A549 (cell line): ENCODE measurements around the gene SART3. TPM values are rescaled to one million over a fixed set of nuclear protein-coding genes. Genes with fewer than 3 reads are reported as not detected.

Experiments
- ATAC-seq, 2 experiments: fragments of 200-7000 bp in 1 of 2; fragments of >200 bp in 1 of 2; cut with Nextera tagmentation in 1 of 2; cut with Tn5 transposase in 1 of 2; 3 replicates each; pipeline versions ENCODE4 v1.8.0 to v1.9.1; 2018 to 2020; ENCODE audit warnings: mild to moderate bottlenecking in 1 of 2, moderate library complexity in 1 of 2
- CTCF ChIA-PET: fragments of 300-600 bp; sonication (Branson Sonifier 250); formaldehyde crosslinking; extraction: SDS; loops from one replicate; lab custom pipeline; 2021; ENCODE audit warnings: antibody characterized with exemption, inconsistent platforms; lab: Yijun Ruan, JAX
- POLR2A ChIA-PET: fragments of 350-600 bp; formaldehyde crosslinking; extraction: SDS; loops from one replicate; lab custom pipeline; 2021; ENCODE audit warnings: antibody characterized with exemption, inconsistent platforms; lab: Yijun Ruan, JAX
- DNase-seq, 2 experiments: peaks; one replicate each; pipeline versions ENCODE4 v3.0.0 to v3.0.0-alpha.2; 2011 to 2016; ENCODE audit warnings: low read depth in 1 of 2, low spot score in 1 of 2
- FAIRE-seq: peaks from 2 replicates; lab custom pipeline; 2011; peaks lifted over from hg19 to GRCh38; lab: Jason Lieb, UNC
- H3K27ac ChIP-seq, 2 experiments: fragments of >200 bp; sonication (Bioruptor Twin); formaldehyde crosslinking; 3 replicates each; pipeline ENCODE4 v1.5.1; 2016 to 2017
- H3K4me1 ChIP-seq: fragments of >200 bp; sonication (Bioruptor Twin); formaldehyde crosslinking; 3 replicates; pipeline ENCODE4 v1.6.1; 2016
- H3K4me2 ChIP-seq: fragments of >200 bp; sonication (Bioruptor Twin); formaldehyde crosslinking; 3 replicates; pipeline ENCODE4 v1.6.1; 2016
- H3K4me3 ChIP-seq: fragments of >200 bp; sonication (Bioruptor Twin); formaldehyde crosslinking; 3 replicates; pipeline ENCODE4 v1.5.1; 2016
- H3K9me3 ChIP-seq: fragments of >200 bp; sonication (Bioruptor Twin); formaldehyde crosslinking; 3 replicates; pipeline ENCODE4 v1.6.1; 2016
- BCL3 ChIP-seq: fragments of >200 bp; sonication (Bioruptor Twin); formaldehyde crosslinking; IDR thresholded peaks from 3 replicates; pipeline ENCODE4 v1.6.1; 2016
- BHLHE40 ChIP-seq: IDR thresholded peaks from 2 replicates; pipeline ENCODE4 v1.6.1; 2012; ENCODE audit warnings: low read depth, low read length, inconsistent platforms
- CBX8 ChIP-seq: fragments of 200-600 bp; sonication (generic); IDR thresholded peaks from 2 replicates; pipeline ENCODE4 v1.6.1; 2016
- CHD4 ChIP-seq: fragments of 200-600 bp; sonication (generic); IDR thresholded peaks from 2 replicates; pipeline ENCODE4 v1.6.1; 2016; ENCODE audit warnings: antibody characterized with exemption, mild to moderate bottlenecking, borderline replicate concordance
- ESRRA ChIP-seq: fragments of 150-350 bp; IDR thresholded peaks from 2 replicates; pipeline ENCODE4 v1.6.1; 2014; ENCODE audit warnings: mild to moderate bottlenecking, low read length, borderline replicate concordance
- HES2 ChIP-seq: fragments of >200 bp; sonication (Bioruptor Twin); formaldehyde crosslinking; IDR thresholded peaks from 2 replicates; pipeline ENCODE4 v1.6.1; 2016
- JUN ChIP-seq, 2 experiments: fragments of >200 bp; sonication (Bioruptor Twin); formaldehyde crosslinking; IDR thresholded peaks; 2 replicates in 1 of 2; 3 replicates in 1 of 2; pipeline ENCODE4 v1.6.1; 2016 to 2017
- MYC ChIP-seq: IDR thresholded peaks from 2 replicates; pipeline ENCODE4 v1.6.1; 2012; ENCODE audit warnings: mild to moderate bottlenecking, inconsistent platforms, low read length, improper control_type of control experiment, borderline replicate concordance
- NFE2L2 ChIP-seq: fragments of 150-350 bp; conservative IDR thresholded peaks from 2 replicates; pipeline ENCODE4 v1.6.1; 2014; ENCODE audit warnings: low read length
- POLR2A ChIP-seq: IDR thresholded peaks from 2 replicates; pipeline ENCODE4 v1.6.1; 2012; ENCODE audit warnings: mild to moderate bottlenecking, low read length
- RARB ChIP-seq: fragments of 250-450 bp; sonication (Bioruptor Pico); IDR thresholded peaks from 2 replicates; pipeline ENCODE4 v1.8.0; 2021; ENCODE audit warnings: mild to moderate bottlenecking, moderate library complexity
- RCOR1 ChIP-seq: fragments of 150-350 bp; IDR thresholded peaks from 2 replicates; pipeline ENCODE4 v1.6.1; 2014; ENCODE audit warnings: antibody characterized with exemption, low read length, low read depth
- REST ChIP-seq: fragments of 200-600 bp; sonication (generic); IDR thresholded peaks from 2 replicates; pipeline ENCODE4 v1.6.1; 2016; ENCODE audit warnings: antibody characterized with exemption, mild to moderate bottlenecking, moderate library complexity
- RFX5 ChIP-seq: fragments of 450-650 bp; IDR thresholded peaks from 2 replicates; pipeline ENCODE4 v1.7.1; 2014; ENCODE audit warnings: antibody characterized with exemption, mild to moderate bottlenecking, moderate library complexity
- RNF2 ChIP-seq: fragments of 200-600 bp; sonication (generic); IDR thresholded peaks from 2 replicates; pipeline ENCODE4 v1.6.1; 2016; ENCODE audit warnings: low read depth, mild to moderate bottlenecking, antibody characterized with exemption, moderate library complexity, borderline replicate concordance
- USF2 ChIP-seq: fragments of 450-650 bp; IDR thresholded peaks from 2 replicates; pipeline ENCODE4 v1.6.1; 2014; ENCODE audit warnings: antibody characterized with exemption
- ZC3H11A ChIP-seq: fragments of 450-650 bp; IDR thresholded peaks from 2 replicates; pipeline ENCODE4 v1.6.1; 2014; ENCODE audit warnings: antibody characterized with exemption, mild to moderate bottlenecking
- ZNF302 ChIP-seq: fragments of 250-450 bp; sonication (Bioruptor Pico); IDR thresholded peaks from 2 replicates; pipeline ENCODE4 v1.9.0; 2021; ENCODE audit warnings: inconsistent platforms, mild to moderate bottlenecking, moderate library complexity
- ZSCAN20 ChIP-seq: fragments of 250-450 bp; sonication (Bioruptor Pico); IDR thresholded peaks from 2 replicates; pipeline ENCODE4 v1.8.0; 2022; ENCODE audit warnings: mild to moderate bottlenecking, moderate library complexity
- WGBS: methylation state at CpG from one replicate; pipeline ENCODE4 v1.1.6; 2017; ENCODE audit errors: missing lambda C conversion rate; 5-methylcytosine and 5-hydroxymethylcytosine counted together
- polyA plus RNA-seq, 4 experiments: library from polyadenylated mRNA; depleted of rRNA in 3 of 4; stranded (reverse); fragments of >200 nt; fragmentation: RNase III in 1 of 4; extraction: RNeasy Plus Mini Kit Qiagen cat#74134 plus additional on column Dnase treatment in 1 of 4; gene quantifications; 2 replicates in 3 of 4; 3 replicates in 1 of 4; pipeline ENCODE4 v1.2.3, GENCODE V29; 2011 to 2017

SART3 gene
- polyA plus RNA-seq, 2 of the 4 experiments (the other 2 are of a cell fraction), result 52.7 to 77.2 TPM

GRCh38 chr12:108599948-108600701 is 39.2 kb upstream of the SART3 start:
- H3K9me3 ChIP-seq, result no peaks in the 10 kb centered on the region
- H3K4me1 ChIP-seq, result no peaks in the 10 kb centered on the region
- no peak for FAIRE-seq
- 64% methylated on average over 10 of the region's 10 CpGs for WGBS
- no peak overlapping the region for H3K27ac ChIP-seq
- ChIA-PET POLR2A (no interaction called here), CTCF (interaction anchor here (17.9 kb wide), 1 partner anchor 19 kb away, joined by 166 read pairs; no protein-coding TSS in a partner anchor)
- no peak for DNase-seq
- H3K4me2 ChIP-seq, result no peak overlapping the region
- no peak for TF ChIP-seq REST
- no peak for TF ChIP-seq ESRRA
- no peak for TF ChIP-seq BHLHE40
- no peak for TF ChIP-seq RCOR1
- no peak for TF ChIP-seq USF2
- TF ChIP-seq JUN (IDR thresholded peaks at IDR 0.05), result no peak
- TF ChIP-seq BCL3, result no peak
- TF ChIP-seq POLR2A, result no peak
- TF ChIP-seq HES2, result no peak
- no peak for TF ChIP-seq RFX5
- TF ChIP-seq ZSCAN20 (CRISPR knock-in tag), result no peak
- no peak for TF ChIP-seq ZNF302
- TF ChIP-seq CHD4, result no peak
- no peak overlapping the region for H3K4me3 ChIP-seq
- ATAC-seq, result no peak; a peak in 1 of 6 replicates

GRCh38 chr12:108599541-108599940 is 38.6 kb upstream of the SART3 start:
- DNase-seq (no peak), FAIRE-seq (no peak), ATAC-seq (no peak; a peak in 1 of 6 replicates)
- Histone ChIP-seq H3K4me2 (no peak overlapping the region), H3K4me3 (no peak overlapping the region), H3K9me3 (no peaks in the 10 kb centered on the region), H3K4me1 (no peaks in the 10 kb centered on the region)
- TF ChIP-seq CBX8 (no peak), MYC (no peak), NFE2L2 (no peak), ZC3H11A (no peak), RNF2 (no peak), USF2 (no peak), RARB (CRISPR knock-in tag) (no peak)
- TF ChIP-seq, all 56 proteins: peak for 0
- ChIA-PET CTCF (interaction anchor here (17.9 kb wide), 1 partner anchor 19 kb away, joined by 166 read pairs; no protein-coding TSS in a partner anchor), POLR2A (no interaction called here)
- H3K27ac ChIP-seq, result no peak overlapping the region
- WGBS, result 65% methylated on average over 6 of the region's 6 CpGs
